HTERT RPE-1 (cell line): ENCODE measurements around the gene NFIX.

Experiments
- in situ Hi-C: fragments of 300-500 bp; cut with MboI; formaldehyde crosslinking; loops from 4 replicates; pipeline ENCODE4 v1.14.3; 2020; ENCODE audit warnings: low sequenced_read_pairs

Gene NFIX

DNA sequence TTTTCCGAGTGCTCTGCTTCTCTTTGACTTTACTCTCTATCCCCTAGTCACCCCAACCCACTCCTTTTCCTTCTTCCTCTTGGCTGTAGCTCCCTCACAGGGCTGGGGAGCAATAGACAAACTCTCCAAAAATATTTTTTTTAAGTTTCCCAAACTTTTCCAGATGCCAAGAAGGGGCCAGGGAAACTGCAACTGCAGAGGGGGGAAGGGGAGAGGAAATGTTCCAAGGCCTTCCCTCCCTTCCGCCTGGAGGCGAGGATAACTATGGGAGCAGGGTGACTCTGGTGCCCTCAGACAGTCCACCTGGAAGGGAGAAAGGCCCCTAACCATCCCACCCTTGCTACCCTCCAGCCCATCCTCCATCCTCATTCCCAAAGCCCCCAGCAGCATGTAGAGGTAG, 58.0 kb downstream of the NFIX start:
- in situ Hi-C loops, result no loop called here

DNA sequence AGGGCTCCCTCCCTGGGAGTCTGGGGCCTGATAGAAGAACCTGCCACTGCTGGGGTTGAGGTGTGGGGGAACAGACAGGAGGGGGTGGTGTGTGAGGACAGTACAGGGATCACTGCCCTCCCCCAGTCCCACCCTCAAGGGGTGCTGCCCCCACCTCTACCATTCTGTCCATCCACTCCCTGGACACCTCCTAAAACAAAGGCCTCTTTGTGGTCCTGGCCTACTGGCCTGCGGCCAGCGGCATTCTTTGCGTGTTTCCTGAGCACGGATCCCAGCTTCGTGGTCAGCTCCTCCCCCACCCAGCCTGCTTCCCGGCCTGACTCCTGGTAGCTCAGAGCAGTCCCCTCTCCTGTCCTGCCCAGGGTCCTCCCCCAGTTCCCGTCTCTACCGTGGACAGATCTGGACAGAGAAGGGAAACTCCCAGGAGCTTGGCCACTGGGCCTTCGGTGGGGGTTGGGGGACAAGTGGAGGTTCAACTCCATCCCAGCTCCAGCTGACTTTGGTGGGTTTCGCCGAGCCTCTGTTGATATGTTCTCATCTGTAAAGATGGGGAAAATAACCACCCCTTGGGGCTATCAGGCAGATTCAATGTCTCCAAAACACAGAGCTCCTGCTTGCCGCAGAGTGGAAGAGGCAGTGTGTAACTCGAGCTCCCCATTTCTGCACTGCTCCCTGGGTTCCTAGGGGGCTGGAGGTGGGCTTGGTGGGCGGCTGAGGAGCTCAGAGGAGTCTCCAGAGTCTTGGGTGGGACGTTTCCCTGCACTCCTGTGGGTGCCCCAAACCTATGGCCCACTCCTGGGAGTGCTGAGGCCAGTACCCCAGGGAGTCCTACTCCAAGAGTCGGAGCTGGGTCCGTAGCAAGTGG, 58.7 kb downstream of the NFIX start:
- in situ Hi-C loops, result no loop called here

DNA sequence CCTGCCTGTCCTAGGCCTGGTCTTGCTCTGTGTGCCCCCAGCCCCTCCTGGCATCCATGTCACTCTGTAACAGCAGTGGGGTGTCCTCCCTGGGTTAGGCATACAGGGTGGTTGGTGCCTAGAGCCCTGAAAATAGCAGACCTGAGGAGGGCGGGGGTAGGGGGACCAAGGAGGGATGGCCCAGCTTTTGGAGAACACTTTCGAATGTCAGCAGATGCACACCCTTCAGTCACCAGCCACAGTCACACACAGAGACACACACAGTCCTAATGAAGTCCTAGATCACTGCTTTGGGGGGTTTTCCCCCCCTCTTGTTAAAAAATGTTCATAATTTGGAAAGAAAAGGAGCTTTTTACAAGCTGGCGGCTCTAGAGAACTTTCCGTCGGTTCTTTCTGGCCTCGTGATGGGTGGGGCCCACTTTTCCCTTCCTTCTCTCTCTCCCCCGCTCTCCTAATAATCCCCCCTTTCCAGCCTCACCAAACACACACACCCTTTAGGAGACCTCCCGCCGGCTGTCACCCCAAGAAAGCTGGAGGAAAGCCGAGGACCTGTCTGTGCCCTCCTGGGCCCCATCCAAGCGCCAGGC, 59.4 kb downstream of the NFIX start:
- in situ Hi-C loops, result no loop called here

DNA sequence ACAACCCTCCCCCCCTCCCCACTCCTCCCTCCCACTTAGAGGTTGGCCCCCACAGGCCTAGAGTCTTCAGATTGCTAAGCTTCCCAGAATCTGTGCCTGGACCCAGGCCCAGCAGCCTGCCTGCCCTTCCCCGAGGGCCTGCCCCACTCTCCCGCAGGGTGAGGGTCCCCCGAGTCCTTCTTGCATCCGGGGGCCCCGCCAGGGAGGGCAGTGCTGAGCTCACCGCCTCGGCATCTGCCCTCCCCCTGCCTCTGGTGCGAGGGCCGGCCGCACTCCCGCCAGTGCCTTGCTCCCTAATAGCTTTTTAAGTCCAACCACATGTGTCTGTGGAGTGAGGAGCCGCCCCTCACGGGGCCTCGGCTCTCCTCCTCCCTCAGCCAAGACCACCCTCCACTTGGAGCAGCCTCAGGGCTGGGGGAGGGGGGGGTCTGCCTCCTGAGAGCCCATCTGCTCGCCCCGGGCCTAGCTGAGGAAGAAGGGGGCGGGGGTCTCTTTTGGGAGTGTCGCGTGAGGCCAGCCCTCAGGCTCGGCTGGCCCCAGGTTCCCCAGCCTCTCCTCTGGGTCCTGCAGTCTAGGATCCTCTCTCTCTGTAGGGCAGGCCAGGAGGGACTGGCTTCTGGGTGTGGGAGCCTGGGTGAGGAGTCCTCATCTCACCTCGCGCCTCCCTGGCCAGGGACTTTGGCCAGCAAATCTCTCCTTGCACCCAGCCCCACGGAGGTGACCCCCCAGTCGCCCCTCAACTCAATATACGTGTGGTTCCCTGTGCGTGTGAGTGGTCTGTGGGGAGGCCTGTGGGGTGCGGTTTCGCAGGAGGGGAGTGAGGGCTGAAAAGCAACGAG, 60.2 kb downstream of the NFIX start:
- in situ Hi-C loops, result no loop called here

DNA sequence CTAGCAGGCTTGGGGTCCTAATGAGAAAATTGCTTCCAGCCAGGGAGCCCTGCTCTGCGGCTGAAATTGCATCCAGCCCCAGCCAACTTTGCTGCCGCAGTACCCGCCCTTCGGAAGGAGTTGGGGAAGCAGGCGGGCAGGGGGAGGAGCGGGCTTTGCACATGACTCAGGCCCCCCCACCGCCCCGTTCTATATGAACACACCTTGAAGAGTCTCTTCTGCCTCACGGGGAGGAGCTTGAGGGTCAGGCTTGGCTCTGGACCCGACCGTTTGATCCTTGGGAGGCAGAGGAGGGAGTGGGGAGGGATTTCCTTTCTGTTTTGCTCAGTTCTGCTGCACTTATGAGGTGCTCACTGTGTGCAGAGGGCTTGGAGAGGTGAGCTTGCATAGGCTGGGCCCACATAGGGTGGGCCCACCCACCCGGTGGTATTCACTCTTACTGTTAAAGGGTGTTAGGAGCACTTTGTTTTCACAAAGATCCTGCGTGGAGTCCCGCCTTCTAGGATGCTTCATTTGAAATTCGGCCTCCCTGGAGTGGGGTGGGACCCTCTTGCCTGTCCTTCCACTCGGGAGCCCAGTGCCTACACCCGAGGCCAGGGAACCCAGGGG, 60.9 kb downstream of the NFIX start:
- in situ Hi-C loops, result no loop called here

DNA sequence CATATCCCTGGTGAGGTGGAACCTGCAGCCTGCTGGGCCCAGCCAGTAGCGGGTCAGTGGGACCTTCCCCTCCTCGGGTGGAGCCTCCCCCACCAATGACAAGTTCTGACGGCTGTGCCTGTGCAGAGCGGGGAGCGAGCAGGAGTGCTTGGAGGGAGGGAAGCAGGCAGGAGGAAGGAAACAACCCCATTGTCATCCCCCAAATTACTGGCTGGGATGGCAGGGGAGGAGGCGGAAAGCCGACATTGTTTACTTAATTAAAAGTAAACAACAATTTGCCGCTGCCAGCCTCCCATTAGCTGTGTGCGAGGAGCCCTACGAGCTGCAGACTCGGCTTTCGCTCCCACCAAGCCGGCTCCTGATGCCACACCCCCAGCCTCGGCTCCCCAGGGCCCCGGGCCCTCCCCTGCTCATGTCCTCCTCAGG, 61.9 kb downstream of the NFIX start:
- in situ Hi-C loops, result no loop called here

DNA sequence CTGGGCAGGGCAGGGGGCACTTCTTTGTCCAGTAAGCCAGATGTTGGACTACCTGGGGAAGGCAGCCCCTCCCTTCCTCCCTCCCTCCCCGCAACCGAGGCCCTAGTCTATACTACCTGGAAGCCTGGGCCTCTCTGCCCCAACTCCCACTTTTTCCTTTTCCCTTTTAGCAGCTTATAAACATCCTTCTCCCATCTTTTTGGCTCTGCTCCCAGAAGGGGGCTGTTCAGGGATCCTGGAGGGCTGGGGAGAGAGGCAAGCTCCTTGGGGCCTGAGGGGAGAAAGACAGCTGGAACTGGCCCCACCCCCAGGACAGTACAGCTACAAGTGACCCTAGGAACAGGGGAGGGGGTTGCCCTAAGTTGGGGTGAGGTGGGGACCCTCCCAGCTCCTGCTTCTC, 62.5 kb downstream of the NFIX start:
- in situ Hi-C loops, result no loop called here

DNA sequence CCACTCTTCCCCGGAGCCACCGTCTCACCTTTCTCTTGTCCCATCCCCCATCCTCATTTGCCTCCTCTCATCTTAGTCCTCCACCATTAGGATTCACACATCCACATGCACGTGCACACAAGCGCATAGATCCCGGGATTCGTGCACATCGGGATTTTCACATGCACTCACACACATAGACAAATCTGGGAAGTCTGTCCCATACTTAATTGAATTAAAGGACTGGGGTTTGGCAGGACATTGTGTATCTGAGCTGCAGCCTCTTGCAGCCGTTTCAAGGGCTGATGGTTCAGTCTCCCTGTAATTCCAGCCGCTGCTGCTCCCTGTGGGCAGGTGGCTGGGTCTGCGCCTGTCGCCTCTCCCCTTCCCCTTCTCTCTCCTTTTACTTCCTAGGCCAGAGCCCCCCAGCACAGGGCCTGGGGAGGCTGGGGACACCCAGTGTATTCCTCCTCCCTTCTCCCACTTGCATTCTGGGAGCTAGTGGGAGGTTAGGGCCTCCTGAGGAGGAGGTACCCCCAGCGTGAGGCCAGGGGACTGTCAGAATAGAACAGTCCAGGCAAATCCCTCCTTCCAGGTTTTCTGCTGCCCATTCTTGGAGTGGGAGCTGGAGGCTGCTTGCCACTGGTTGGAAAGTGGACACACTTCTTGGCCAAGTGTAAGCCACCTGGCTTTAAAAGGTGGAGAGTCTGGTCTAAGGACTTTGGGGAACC, 63.8 kb downstream of the NFIX start:
- in situ Hi-C loops, result no loop called here

DNA sequence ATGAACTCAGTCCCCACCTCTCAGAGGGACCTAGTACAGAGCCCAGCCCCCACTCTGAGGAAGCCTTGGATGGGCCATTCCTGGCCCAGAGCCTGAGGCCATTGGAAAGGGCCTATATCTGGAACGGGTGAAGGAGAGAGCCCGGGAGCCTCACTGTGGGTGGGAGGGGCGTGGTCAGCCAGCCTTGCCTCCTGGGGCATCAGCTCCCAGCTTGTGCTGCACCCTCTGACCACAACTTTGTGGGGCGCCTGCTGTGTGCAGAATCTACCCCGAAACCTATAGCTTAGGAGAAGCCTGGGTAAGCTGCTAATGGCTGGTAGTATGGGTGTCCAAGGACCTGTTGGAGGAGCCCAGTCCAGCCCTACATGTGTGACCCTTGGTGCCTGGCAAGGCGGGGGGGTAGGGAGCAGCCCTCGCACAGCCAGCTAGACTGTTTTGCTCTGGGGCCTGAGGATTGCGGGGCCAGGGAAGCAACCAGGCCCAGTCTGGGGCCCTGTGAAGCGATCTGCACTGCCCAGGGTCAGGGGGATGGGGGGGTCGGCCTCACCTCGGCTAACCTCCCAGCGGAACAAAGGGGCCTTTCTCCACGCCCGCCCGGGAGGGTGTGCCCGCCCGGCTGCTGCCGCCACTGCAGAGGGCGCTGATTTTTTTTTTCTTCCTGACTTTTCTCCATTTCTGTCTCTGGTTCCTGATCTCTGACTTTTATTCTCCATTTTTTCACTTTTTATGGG, 65.1 kb downstream of the NFIX start:
- in situ Hi-C loops, result no loop called here

DNA sequence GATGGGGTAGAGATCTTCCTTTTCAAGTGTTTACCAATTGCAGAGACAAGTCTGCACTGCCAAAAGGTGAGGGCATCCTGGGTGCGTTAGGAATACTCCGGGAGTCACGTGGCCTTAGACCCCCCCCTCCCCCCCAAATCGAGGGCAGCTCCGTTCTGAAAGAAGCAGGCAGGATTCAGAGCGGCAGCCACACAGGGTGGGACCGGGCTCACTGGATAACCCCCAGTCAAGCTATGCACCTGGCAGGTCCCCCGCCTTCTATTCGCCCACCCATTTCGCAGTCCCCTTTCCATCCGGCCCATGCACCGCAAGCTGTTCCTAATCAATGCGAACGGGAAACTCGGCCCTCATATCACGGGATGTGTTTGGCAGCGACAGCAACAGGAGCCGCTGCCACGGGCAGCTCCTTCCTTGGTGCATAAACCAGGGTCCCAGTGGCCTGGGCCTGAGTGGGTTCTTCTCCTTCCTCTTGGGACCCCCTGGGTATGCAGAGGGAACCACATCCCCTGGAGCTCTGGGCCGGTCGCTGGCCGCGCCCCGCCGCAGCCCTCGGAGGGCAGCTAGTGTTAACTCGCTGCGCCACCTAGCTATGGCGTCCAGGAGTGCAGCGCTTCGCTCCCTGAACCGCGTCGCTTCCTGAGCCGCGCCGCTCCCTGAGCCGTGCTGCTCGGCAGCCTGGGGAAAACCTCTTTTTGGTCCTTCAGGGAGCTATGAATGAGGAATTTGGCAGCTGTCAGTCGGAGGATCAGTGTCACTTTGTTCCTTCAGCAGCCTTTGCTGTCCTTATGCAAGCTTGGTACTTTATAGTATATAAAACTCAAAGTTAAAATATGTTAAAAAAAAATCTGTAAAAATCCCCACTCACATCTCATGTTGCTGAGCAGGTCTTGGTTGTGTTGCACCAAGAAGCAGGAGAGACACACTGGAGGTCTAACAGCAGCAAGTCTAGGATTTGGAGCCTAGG, 66.0 kb downstream of the NFIX start:
- in situ Hi-C loops, result no loop called here

DNA sequence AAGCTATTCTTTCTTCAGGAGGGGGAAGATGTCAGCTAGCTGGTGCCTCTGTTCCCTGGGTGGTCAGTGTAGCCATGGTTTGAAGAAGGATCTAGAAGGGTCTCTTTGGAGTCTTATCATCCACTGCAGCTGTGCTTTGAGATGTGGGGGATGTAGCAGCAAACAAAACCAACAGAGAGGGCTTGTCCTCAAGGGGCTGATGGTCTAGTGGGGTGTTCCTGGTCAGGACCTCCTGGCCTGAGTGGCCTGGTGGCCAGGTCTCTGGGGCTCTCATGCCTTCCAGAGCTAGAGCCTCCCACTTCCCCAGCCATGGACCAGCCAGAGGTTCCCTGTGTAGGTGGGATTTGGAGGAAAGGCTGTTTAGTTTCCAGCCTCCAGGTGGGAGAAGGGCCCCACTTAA, 67.0 kb downstream of the NFIX start:
- in situ Hi-C loops, result no loop called here

DNA sequence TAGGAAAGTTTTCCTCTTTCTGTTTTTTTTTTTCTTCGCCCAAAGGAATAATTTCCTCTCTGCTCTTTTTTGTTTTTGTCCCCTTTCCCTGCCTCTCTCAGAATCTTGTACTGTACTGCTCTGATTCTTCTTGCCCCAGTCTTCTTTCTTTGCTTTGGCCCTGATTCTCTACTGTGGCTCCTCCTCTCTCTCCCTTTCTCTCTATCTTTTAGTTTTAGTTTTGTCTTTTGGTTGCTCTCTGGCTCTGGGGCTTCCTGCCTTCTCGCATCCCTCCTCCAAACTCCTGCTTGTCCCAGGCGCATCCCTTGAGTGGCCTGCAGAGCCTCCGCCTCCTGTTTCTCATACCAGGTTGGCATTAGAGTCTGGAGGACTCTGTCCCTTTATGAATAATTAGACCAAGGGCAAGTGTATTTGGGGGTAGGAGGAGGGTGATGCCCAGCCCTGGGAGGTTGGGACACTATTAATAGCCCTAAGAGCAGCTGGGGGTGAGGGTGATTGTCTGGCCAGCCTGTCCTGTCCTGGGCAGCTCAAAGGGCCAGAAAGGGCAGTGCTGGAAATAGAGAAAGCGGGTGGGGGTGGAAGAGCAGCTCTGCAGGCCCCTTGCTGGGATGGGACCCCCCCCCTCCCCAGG, 68.3 kb downstream of the NFIX start:
- in situ Hi-C loops, result no loop called here

DNA sequence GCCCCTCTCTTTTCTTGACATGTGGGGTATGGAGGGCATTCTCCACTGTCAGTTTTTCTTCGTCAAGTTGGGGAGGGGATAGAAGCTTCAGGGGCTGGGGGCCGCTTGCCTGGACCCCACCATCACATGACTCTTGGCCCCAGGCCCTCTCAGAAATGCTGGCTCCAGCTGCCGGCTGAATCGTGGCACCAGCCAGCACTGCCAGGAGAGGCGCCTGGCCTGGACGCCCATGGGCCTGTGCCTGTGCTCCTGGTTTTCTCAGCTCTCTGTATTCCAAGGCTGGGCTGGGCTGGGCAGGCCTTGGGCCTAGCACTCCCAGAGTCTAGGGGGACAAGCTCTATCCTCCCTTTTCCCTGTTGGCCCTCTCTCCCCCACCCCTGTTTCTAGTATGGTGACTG, 68.8 kb downstream of the NFIX start:
- in situ Hi-C loops, result no loop called here

DNA sequence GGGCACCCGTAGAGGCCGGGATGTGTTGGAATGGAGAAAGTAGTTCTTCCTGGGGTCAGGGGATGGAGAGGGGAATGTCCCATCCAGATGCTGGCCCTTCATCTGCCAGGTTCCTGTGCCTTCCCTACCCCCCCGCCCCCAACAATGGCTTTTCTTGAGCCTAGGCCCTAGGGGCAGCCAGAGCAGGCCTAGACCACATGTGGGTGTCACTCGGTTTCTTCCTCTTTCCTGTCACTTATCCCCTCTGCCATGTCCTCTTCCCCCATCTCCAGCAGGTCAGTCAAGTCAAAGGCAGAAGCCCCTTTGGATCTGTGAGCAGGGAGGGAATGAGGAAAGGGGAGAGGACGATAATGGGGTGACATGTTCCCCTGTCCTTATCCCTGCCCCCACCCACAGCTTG, 71.0 kb downstream of the NFIX start:
- in situ Hi-C loops, result no loop called here

DNA sequence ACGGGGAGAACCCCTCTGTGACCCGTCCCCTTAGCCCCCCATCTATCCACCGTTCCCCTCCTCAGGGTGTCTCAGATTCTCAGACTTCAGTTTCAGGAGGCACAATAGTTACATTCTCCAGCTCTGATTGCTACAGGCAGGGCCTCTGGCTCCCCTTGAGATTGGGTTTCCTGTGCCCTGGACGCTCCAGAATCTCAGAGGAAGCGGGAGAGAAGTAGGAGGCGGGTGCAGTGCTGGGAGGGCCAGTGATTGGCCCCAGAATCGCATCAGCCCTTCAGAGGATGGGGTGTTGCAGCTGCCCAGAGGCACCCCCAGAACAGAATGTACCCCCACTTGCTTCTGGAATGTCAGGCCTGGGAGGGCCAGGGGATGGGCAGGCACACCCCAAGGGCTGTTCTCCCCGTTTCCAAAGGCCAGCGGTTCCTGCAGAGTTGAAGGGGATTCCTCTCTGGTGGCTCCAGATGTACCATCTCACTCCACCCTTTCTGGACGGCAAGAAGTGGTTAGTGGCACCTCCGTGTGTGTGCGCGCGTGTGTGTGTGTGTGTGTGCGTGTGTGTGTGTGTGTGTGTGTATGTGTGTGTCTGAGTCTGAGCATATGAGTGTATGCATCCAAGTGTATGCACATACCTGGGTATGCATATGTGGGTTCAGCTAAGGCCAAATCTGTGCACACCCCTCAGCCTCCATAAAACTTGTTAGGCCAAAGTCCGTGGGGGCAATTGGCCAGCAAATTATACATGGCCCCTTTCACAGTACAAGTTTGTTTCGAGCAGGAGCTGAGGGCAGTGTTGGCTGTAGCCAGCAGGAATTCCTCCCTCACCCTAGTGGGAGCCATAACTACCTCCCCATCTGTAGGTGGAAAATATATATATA, 71.9 kb downstream of the NFIX start:
- in situ Hi-C loops, result no loop called here

DNA sequence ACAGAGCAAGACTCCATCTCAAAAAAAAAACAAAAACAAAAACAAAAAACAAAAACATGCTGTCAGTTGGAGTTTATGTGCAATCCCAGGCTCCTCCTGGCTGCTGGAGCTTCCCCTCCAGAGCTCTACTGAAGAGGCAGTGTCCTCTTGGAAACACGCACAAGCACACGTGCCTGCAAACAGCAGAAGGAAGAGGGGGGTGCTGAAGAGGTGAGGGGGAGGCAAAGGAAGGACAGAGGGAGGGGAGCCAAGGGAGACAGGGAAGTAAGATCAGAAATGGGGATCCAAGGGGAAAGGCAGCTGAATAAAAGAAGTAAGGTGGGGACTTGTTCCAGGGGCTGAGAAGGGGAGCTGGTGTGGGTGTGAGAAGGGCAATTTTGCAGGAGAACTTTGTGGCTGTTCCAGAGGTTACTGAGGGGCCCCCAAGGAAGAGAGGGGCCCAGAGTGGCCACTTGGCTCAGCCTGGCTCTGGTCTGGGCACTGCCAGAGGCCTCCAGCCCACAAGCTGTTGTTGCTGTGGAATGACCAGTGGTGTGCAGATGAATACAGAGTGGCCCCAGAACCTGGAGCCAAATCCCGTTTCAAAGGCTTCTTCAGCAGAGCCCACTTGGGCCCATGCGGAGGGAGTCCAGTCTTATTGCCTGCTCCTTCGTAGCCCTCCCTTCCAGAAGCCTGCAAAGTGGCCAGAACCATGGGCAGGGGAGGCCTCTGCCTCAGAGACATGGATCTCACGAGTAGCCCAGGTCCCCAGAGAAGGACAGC, 73.0 kb downstream of the NFIX start:
- in situ Hi-C loops, result no loop called here
